Measurements from ENCODE around the gene PRDX5.

The PRDX5 gene
- 26.1 reads per million, percentile 53 among the genes with 10 or more reads in this experiment for total RNA-seq

DNA sequence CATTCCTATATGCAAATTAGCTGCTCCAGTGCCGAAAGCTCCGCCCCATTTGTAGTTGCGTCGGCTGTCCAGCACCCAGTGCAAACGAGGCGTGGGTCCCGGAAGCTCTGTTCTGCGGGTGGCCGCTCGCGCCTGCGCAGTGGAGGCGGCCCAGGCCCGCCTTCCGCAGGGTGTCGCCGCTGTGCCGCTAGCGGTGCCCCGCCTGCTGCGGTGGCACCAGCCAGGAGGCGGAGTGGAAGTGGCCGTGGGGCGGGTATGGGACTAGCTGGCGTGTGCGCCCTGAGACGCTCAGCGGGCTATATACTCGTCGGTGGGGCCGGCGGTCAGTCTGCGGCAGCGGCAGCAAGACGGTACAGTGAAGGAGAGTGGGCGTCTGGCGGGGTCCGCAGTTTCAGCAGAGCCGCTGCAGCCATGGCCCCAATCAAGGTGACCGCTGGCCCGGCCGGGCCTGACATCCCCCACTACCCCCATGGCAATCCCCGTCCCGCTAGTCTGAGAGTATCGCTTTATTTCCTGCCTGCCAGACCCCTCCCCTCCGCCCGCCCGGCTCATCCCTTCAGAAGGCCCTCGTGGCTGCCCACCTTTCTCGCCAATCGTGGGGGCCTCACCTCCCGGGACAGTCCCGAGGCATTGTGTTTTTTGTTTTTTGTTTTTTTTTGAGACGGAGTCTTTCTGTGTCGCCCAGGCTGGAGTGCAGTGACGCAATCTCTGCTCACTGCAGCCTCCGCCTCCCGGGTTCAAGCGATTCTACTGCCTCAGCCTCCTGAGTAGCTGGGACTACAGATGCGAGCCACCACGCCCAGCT lies at the start of gene PRDX5:
Gene PRDX5, plus strand, starts transcription at position 161 of the 805 bp plus-strand sequence. Its CDS starts 95 bp downstream, at position 256.
- DNase-seq = peak; percentile 90

DNA sequence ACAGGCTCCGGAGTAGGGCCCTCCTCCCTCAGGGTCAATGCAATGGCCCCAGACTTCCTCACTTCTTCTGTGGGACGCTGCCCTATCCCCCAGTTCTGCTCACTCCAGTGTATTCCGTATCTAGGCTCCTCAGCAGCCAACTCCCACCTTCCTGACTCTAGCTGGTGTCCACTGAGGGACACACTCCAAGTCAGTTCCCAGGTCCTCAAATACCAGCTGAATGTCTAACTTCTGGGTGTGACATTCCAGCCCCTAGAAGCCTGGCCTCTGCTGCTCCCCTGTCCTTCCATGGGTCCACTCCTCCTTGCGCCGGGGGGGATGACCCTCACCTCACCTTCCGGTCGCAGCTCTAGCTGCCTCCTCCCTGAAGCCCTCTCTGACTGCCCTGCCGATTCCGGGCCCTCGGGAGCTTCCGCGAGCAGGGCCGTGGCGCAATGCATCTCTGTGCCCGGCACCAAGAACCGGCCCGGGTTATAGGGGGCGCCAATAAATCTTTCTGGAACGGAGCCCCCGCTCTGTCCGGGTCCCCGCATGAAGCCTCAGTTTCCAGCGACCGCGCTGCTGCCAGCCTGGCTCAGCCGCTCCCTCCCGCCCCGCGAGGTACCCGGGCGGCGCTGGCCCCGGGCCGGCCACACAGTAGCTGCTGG lies 48.9 kb upstream of the PRDX5 start:
- DNase-seq = no peak

DNA sequence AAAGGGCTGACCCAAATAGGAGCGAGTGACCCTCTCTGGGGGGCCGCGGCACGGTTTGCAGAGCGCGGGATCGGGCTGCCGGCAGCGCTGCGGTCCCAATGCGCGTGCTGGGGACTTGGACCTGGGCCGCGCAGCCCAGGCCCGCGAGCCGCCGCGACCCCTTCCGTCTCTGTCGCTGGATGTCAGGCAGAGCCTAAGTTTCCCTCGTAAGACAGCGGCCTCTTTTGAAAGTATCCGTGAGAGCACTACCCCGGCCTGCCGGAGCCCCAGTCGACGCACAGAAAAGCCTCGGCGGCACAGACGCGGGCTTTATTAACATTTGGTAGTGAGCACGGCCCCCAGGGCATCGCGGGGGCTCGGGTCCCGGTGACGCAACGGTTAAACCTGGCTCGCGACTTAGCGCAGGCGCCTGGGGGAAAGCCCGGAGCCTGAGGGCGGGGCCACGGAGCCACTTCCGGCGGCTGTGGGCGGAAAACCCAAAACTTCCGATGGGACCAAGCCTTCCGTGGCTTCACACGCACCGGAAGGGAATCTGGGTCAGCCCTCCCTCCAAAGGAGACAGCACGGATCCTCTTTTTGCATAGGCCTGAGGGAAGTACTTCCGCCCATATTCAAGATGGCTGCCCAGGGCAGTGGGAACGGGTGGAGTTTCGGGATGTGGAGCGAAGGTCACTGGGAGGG lies 48.2 kb upstream of the PRDX5 start:
- peak; percentile 96 for DNase-seq

DNA sequence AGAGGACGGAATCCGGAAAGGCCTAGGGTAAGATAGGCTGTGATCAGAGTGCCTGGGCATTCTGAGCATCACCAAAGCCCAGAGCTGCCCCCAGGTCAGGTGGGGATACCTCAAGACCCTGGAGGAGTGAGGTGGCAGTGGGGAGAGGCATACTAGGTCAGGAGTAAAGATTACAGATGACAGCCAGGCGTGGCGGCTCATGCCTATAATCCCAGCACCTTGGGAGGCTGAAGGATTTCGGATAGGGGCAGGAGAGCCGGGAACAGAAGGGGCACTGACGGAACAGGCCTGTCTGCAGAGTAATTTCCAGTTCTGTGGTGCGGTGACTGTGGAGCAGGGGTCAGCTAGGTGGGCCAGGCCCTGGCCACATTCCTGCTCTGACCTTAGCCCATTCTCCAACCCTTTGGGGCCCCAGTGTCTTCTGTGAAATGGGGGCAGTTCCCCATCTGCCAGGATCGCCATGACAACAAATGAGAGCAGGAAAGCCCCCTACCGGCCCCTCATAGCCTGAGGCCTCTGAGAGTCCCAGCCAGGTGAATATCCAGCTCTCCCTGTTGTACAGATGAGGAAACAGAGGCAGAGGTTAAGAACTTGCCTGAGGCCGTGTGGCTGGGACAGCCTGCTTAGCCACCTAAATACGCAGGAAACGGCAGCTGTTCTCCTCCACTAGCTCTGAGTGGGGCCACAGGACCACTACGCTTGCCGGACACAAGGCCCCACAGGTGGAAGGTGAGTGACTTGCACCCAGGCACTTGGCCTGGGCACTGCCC lies 42.7 kb upstream of the PRDX5 start:
- DNase-seq = no peak

DNA sequence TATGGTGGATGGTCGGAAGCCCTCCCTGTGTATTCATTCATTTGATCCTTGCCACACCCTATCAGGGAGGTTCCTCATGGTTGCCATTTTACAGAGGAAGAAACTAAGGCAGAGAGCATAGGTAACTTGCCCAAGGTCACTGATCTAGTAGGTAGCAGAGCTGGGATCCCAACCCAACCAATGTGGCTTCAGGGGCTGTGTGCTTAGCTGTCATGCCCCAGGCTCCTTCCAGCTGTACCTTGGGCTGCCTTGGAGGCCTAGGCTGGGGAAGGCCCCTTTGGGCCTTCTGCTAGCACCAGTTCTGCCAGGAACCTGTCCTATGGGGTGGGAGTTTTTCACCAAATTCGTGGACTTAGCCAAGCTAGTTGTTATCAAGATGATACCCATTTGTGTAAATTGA lies 42.1 kb upstream of the PRDX5 start:
- no peak for DNase-seq

DNA sequence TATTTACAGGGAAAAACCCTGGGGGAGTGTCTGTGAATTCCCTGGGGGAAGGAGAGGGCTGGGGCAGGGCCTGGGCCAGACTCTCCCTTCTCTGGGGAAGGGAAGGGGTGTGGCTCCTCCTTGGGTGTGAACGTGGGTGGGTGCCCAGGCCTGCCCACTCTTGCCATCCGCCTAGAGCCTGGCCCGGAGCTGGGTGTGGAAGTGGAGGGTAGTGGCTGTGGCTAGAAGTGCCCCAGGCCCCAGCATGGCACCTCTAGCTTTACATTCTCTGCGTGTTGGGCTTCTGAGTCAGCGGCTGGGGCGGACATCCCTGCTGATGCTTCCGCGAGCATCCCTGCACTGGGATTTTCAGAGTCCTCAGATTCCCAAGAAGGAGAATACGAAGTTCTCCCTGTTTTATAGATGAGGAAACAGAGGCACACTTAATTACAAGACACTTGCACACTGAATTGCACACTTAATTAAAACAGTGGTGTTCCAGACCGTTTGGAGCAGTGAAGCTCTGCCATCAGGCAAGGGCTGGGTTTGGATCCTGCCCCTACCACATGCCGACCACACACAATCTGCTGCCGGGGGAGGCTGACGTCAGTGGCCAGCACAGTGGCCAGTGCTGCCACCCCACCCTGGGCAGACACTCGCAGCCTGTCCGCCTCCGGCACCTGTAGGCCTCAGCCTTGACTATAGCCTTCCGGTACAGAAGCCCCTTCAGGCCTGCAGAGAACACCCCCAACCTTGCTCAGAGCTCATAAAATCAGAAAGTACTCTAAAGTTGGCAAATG lies 41.1 kb upstream of the PRDX5 start:
- no peak for DNase-seq

DNA sequence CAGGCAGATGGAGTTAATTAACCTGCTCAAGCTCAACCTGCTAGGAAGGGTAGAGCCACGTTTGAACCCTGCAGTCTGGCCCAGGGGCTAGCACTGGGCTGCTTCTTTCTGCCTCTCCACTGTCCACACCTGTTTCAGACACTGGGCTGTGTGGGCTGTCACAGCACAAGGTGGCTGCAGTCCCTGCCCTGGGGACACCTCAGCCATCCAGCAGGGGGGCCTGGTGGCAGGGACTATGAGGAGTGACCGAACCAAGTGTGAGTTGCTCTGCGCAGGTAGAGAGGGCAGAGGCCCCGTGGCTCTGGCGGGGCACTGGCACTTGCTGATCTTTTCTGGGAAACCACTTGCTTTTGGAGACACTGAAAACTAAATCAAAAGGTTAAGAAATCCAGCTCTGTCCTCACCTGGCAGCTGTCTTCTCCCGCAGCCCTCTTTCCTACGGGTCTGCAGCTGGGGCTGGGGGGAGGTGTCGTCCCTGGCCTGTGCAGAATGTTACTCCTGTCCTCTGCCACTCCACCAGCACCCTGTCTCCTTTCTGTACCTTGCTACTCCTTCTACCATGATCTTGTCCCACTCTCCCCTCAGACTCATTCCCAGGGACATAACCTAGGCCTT lies 39.2 kb upstream of the PRDX5 start:
- no peak for DNase-seq

DNA sequence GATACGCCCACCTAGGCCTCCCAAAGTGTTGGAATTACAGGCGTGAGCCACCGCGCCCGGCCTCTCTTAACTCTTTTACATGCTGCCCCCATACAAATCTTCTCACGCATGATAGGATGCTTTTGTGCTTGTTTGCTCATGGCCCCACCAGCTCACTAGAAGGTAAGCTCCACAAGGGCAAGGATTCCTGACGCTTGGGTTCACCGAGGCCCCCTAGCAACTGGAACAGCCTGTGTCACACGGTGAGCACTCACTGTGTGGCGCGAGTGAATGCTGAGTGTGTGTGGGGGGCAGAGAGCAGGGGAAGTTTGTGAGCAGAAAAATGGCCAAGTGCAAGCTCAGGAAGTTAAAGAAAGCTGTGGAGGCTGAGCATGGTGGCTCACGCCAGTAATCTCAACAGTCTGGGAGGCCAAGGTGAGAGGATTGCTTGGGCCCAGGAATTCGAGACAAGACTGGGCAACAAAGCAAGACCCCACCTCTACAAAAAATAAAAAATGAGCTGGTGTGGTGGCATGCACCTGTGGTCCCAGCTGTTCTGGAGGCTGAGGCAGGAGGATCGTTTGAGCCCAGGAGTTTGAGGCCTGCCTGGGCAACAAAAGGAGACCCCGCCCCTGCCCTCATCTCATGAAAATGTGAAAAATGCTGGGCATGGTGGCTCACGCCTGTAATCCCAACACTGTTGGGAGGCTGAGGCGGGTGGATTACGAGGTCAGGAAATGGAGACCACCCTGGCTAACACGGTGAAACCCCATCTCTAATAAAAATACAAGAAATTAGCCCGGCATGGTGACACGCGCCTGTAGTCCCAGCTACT lies 35.8 kb upstream of the PRDX5 start:
- no peak for DNase-seq

DNA sequence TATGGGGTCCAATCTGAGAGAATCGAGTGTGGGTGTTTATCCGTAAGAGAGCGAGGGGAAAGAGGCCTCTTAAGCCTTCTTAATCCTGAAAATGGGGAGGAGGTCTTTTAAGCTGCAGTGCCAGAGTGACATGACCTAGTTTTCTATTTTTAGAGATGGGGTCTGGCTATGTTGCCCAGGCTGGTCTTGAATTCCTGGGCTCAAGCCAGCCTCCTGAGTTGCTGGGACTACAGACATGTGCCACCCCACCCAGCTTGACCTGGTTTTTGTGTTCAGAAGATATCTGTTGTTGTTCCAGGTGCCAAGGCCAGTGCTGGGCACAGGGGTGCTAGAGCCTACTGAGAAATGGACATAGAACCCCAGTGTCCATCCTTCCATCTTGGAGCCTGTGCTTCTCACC lies 34.8 kb upstream of the PRDX5 start:
- no peak for DNase-seq

DNA sequence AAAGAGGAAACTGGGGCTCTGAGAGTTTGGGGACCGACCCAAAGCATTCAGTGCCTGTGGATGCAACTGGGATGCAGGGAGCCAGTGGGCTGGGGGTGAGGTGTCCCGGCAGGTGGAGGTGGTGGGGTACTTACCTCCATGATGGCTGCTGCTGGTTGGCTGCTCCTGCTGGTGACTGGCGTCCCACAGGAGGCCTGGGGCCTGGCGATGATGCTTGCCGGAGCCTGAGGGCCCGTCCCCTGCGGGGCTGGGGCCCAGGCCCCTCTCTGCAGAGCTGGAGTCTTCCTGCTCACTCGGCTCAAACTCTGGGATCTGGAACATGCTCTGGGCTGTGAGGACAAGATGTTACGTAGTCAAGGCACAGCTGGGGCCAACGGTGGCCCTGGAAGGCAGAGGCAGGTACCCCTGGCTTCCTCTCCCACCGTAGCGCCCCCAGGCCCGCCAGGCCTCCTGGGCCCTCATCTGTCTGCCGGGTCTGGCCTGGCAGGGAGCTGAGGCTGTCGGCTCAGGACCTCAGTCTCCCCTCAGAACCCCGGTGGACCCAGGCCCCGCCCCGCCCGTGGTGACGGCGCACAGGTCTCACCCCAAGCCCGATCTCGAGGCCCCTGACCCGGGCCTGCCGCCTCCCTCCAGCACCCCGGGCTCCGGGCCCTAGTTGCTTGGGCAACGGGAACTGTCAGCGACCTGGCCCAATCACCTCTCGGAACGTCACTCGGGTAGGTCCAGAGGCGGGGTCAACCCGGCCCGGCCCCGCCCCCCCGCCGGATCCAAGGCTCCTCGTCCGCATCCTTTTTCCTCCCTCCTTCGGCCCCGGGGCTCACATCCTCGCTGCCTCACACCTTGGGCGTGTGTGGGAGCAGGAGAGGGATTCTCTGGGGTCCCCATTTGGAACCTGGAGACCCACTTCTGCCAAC lies 33.6 kb upstream of the PRDX5 start, which contains the start of gene BAD:
Gene BAD, minus strand, starts transcription at position 618 of the 914 bp plus-strand sequence. Its CDS starts 297 bp downstream, at position 321.
- peak; percentile 91 for DNase-seq

DNA sequence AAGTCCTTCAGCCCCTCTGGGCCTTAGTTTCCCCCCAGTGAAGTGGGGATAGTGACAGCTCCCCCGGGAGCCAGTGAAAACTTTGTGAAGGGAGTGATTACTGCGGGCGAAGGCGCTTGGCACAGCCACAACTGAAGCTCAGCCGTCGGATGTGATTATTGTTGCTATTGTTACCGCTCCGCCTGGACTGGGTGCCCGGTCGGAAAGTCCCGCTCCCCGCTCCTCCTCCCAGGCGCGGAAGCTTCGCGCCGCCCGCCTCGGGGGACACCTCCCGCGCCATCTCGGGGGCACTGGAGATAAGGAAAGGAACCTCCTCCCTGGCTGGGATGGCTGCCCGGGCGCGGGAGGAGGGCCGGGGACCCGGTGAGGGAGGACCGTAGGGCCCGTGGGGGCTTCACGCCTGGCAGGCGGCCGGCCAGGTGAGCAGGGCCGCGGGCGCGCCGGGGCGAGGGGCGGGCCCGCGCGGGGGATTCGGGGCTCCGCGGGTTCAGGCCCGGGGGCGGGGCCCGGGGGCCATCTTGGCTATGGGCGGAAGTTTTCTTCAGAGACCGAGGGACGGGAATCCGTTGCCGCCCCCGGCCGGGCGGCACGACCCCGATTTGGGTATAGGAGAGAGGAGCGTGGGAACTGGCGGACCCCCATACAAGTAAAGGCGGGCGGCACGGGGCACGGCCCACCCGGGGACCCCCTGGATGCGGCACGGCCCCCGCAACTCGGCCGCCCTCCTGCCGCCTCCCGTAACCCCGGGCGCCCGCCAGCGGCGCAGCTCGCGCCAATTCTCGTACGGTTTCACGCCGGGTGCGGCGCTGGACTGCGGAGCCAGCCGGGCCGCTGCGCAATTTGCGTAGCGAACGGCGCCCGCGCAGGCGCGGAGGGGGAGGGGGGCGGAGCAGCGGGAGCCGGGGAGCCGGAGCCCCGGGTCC lies 32.7 kb upstream of the PRDX5 start, which contains the start of gene GPR137:
Gene GPR137, plus strand, starts transcription at position 887 of the 923 bp plus-strand sequence. CDS start 677 bp downstream, outside the sequence.
- peak; percentile 88 for DNase-seq

DNA sequence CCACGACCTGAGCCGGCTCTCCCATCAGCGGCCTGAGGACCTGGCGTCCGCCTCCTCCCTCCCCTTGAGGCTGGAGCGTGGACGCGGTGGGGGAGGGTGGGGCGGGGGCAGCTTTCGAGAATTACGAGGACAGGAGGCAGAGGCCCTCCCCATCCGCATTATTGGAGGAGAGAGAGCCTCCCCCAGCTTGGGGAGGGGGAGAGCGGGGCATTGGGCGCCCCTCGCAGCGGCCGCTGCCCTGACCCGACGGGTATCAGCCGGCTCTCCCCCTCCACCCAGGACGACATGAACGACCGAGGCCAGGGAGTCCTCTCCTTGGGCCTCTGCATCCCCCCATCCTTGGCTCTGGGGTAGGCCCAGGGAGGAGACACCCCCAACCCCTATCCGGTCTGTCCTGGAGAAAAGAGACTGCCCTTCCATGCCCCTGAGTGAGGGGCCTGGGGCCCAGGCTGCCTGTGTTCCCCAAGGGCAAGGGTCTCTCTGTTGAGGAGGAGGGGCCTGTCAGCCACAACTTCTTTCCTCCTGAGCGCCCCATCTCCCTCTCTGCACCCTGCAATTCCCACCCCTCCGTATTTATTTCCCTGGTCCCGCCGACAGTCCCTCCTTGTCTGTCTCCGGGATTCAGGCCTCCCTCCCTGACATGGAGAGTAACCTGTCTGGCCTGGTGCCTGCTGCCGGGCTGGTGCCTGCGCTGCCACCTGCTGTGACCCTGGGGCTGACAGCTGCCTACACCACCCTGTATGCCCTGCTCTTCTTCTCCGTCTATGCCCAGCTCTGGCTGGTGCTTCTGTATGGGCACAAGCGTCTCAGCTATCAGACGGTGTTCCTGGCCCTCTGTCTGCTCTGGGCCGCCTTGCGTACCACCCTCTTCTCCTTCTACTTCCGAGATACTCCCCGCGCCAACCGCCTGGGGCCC lies 31.8 kb upstream of the PRDX5 start:
- no peak for DNase-seq

DNA sequence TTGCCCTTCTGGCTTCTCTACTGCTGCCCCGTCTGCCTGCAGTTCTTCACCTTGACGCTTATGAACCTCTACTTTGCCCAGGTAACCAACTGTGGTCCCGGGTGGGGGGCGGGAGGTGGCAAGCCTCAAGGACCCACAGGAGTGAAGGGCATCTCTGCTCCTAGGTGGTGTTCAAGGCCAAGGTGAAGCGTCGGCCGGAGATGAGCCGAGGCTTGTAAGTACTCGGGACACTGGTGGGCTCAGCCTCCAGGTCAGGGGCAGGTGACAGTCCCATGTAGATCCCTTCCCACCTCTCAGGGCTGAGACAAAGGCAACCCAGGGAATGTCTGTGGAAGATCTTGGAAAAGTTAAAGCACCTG lies 31.1 kb upstream of the PRDX5 start:
- no peak for DNase-seq

DNA sequence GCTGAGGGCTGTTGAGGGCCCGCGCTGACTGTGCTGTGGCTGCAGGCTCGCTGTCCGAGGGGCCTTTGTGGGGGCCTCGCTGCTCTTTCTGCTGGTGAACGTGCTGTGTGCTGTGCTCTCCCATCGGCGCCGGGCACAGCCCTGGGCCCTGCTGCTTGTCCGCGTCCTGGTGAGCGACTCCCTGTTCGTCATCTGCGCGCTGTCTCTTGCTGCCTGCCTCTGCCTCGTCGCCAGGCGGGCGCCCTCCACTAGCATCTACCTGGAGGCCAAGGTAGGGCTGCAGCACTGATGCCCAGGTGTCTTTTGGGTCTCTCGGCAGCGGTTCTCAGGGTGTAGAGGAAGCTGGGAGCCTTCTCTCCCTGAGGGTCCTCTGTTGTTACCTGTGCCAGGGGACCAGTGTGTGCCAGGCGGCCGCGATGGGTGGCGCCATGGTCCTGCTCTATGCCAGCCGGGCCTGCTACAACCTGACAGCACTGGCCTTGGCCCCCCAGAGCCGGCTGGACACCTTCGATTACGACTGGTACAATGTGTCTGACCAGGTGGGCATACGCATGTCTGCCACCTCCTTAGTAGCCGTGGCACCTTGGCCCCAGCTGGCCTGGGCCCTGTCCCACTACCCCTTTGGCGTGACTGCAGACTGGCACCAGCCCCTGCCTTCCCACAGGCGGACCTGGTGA lies 30.1 kb upstream of the PRDX5 start:
- DNase-seq = no peak

DNA sequence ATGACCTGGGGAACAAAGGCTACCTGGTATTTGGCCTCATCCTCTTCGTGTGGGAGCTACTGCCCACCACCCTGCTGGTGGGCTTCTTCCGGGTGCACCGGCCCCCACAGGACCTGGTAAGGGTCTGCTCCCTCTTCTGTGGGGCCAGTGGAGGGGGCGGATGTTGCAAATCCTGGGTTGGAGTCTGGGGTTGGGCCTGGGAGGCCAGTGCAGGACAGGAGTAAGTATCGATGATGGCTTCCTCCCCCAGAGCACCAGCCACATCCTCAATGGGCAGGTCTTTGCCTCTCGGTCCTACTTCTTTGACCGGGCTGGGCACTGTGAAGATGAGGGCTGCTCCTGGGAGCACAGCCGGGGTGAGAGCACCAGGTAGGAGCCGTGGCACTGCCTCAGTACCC lies 29.6 kb upstream of the PRDX5 start:
- DNase-seq = no peak

DNA sequence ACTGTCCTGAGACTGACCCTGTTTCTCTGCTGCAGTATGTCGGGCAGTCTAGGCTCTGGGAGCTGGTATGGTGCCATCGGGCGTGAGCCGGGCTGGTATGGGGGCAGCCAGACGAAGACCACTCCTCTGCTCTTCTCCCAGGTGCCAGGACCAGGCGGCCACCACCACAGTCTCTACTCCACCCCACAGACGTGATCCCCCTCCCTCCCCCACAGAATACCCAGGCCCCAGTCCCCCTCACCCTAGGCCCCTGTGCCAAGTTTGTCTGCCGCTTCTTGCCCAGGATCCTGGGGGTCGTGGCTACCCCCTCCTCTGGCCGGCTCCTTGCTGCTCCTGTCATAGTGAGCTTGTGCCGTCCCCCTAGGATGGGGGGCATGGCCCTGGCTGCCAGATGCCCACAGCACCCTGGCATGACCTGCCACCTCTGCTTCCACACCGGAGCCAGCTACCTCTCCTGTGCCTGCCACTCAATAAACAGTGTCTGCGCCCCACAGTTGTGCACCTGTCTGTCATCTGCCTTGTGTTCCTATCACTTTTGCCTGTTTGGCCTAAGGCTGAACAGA lies 28.8 kb upstream of the PRDX5 start:
- DNase-seq = no peak

Data from effector CD4-positive, alpha-beta T cell (primary cell).